ENCODE data around the gene MLLT3. TPM values are rescaled to one million over a fixed set of nuclear protein-coding genes. Genes with fewer than 3 reads are reported as not detected.
"Not testable (repeated sequence)": the region's sequence is repeated elsewhere in the genome, so short reads cannot be mapped to it uniquely, and the experiment has no call there.

MLLT3 gene
- 10 to 100 TPM; 42.5 to 49.2 TPM for total RNA-seq

DNA sequence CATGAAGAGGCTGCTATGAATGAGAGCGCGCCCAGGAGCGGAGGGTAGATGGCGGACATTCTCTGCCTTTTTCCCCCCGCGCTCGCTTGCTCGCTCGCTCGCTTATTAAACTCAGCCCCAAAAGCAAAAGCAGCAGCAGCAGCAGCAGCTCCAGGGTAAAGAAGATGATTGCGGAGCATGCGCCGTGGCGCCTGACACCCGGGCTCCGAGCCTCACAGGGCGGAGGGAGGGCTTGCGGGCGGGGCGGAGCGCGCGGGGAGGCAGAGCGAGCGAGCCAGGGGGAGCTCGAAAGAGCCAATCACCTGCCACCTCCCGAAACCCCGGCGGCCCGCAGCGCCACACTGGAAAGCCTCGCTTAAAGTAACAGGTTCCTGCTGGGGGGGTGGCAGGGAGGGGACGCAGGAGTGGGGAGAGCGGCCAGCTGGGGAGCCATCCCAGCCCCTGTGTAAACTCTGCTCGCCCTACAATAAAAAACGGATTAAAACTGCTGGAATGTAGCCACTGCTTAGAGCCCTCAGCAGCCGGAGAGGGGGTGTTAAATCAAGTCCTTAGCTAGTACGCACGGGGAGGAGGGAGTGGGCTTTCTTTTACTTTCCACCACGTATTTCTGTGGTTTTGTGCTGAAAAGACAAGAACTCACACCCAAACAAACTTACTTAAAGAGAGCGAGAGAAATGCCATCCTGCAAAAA, at the start of gene MLLT3:
Gene MLLT3 (minus strand): TSS at position 170 of the 691 bp plus-strand sequence.
- ATAC-seq (peak; percentile 86), DNase-seq (peak; percentile 98)
- Mint-ChIP-seq H3K4me3 (peak within 1 kb of the TSS; percentile 98), H3K27ac (peak within 1 kb of the TSS; percentile 99), H3K27me3 (no peaks in the 10 kb centered on the region), H3K9me3 (ENCODE audit: low read depth) (no peaks in the 10 kb centered on the region), H3K36me3 (ENCODE audit: low read depth) (peaks cover 15% of the 10 kb centered on the region), H3K4me1 (peaks cover 36% of the 10 kb centered on the region)
- intact Hi-C loops (cut with DNase I, micrococcal nuclease): loop anchor here (1.0 to 10.0 kb wide), 18 partner anchors 60 to 696 kb away; partner anchors contain the start of genes FOCAD (in 2 of the 2) and HACD4 (in 2 of the 2)
- ChIA-PET CTCF (interaction anchor here (0.6 to 6.2 kb wide), 18 partner anchors 10 to 1151 kb away, joined by 3 to 74 read pairs (median 4); partner anchors contain the start of gene FOCAD), POLR2A (interaction anchor here (0.6 to 1.9 kb wide), 16 partner anchors 14 to 408 kb away, joined by 3 to 26 read pairs (median 4); partner anchors contain the start of gene FOCAD)

DNA sequence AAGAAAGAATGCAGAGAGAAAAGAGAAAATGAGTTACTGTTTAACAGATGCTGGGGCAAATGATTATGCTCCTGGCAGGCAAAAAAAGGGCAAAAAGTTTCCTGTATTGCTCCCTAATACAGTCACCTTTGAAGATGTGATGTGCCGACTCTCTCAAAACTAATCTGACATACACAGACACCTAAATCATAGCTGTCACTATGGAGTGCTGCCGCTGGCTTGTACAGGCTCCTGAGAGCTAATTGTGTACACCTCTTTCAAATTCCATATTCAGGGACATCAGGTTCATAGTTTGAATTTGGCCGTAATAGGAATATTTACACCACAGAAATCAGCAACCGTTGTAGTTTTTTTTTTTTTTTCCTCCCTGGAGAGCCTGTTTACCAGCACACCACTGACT, 49.3 kb upstream of the MLLT3 start:
- no peak overlapping the region for H3K27ac Mint-ChIP-seq
- CTCF ChIA-PET: interaction anchor here (0.7 to 1.1 kb wide), 4 partner anchors 47 to 459 kb away, joined by 3 read pairs; partner anchors contain the start of gene MLLT3

DNA sequence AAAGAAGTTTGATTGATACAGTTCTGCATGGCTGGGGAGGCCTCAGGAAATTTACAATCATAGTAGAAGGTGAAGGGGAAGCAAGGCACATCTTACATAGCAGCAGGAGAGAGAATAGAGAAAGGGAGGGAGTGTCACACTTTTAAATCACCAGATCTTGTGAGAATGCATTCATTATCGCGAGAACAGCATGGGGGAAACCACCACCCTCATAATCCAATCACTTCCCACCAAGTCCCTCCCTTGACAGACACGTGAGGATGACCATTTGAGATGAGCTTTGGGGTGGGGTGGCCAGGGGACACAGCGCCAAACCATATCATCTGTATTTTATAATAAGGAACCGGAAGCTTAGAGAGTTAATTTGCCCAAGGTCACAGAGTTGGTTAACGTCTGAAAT, 48.1 kb upstream of the MLLT3 start:
- Mint-ChIP-seq H3K4me3 (no peak overlapping the region), H3K9me3 (ENCODE audit: low read depth) (no peaks in the 10 kb centered on the region), H3K27me3 (no peaks in the 10 kb centered on the region), H3K4me1 (no peaks in the 10 kb centered on the region), H3K27ac (no peak overlapping the region), H3K36me3 (ENCODE audit: low read depth) (no peaks in the 10 kb centered on the region)
- CTCF ChIA-PET: no interaction called here
- ATAC-seq (no peak), DNase-seq (no peak)
- intact Hi-C loops (cut with DNase I, micrococcal nuclease): no loop called here
- POLR2A ChIA-PET: interaction anchor here (0.8 kb wide), 1 partner anchor 295 kb away, joined by 3 read pairs; no protein-coding TSS in a partner anchor

More for the DNA sequence above, 49.3 kb upstream of the MLLT3 start:
- H3K4me3 Mint-ChIP-seq: no peak overlapping the region
- H3K36me3 Mint-ChIP-seq (ENCODE audit: low read depth): no peaks in the 10 kb centered on the region
- no peaks in the 10 kb centered on the region for H3K9me3 Mint-ChIP-seq (ENCODE audit: low read depth)
- POLR2A ChIA-PET: no interaction called here
- H3K4me1 Mint-ChIP-seq: no peaks in the 10 kb centered on the region
- DNase-seq (no peak), ATAC-seq (no peak)
- intact Hi-C loops (cut with DNase I, micrococcal nuclease): no loop called here
- no peaks in the 10 kb centered on the region for H3K27me3 Mint-ChIP-seq

DNA sequence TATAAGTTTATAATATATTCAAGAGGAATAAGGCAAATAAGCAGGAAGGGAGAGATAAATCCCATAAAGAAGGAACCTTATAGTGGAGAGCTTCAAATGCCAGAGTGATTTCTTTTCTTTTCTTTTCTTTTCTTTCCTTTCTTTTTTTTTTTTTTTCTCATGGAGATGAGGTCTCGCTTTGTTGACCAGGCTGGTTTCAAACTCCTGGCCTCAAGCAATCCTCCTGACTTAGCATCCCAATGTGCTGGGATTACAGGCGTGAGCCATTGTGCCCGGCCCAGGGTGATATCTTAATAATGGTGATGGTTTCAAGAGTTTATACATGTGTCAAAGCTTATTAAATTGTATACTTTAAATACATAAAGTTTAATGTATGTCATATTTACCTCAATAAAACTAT, 42.2 kb upstream of the MLLT3 start:
- Mint-ChIP-seq H3K27me3 (no peaks in the 10 kb centered on the region), H3K9me3 (ENCODE audit: low read depth) (no peaks in the 10 kb centered on the region), H3K4me3 (no peak overlapping the region), H3K27ac (no peak overlapping the region), H3K4me1 (no peaks in the 10 kb centered on the region), H3K36me3 (ENCODE audit: low read depth) (no peaks in the 10 kb centered on the region)
- intact Hi-C loops (cut with DNase I, micrococcal nuclease): loop anchor here in 1 of 2 experiments (5.0 kb wide), 1 partner anchor 48 kb away; no protein-coding TSS in a partner anchor
- no peak for ATAC-seq
- CTCF ChIA-PET: interaction anchor here (0.5 to 0.6 kb wide), 2 partner anchors 126 to 1350 kb away, joined by 3 read pairs; no protein-coding TSS in a partner anchor
- POLR2A ChIA-PET: no interaction called here
- DNase-seq: no peak

DNA sequence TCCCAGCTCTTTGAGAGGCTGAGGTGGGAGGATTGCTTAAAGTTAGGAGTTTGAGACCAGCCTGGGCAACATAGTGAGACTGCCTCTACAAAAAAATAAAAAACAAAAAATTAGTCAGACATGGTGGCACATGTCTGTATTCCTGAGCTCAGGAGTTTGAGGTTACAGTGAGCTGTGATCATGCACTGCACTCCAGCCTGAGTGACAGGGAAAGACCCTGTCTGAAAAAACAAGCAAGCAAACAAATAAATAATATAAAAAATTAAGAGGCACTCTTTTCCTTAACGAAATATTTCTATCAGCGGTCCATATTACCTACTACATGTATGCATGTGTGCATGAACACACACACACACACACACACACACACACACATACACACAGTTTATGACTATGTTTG, 40.8 kb upstream of the MLLT3 start:
- ChIA-PET CTCF (no interaction called here), POLR2A (interaction anchor here (0.6 kb wide), 1 partner anchor 181 kb away, joined by 3 read pairs; no protein-coding TSS in a partner anchor)
- intact Hi-C loops (cut with DNase I, micrococcal nuclease): loop anchor here in 1 of 2 experiments (5.0 kb wide), 1 partner anchor 49 kb away; no protein-coding TSS in a partner anchor

DNA sequence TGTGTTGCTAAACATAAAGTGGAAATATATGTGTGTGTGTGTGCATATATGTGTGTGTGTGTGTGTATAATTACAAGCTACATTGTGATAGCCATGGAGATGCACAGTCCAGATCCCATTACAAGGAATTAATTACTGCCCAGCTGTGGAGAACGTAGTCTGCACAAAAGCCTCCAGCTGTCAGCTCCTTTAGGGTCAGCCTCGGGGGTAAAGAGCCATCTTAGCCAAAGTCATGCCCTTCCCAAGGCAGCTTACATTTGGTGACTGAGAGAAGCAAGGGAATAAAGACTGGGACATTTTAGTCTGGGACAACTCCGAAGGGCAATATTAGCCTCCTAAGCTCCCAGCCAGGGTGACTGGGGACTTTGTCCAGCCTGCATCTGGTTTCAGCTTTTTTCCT, 39.9 kb upstream of the MLLT3 start:
- DNase-seq (no peak), ATAC-seq (no peak)
- ChIA-PET POLR2A (no interaction called here), CTCF (interaction anchor here (0.6 to 0.7 kb wide), 3 partner anchors 23 to 682 kb away, joined by 3 read pairs; no protein-coding TSS in a partner anchor)
- H3K36me3 Mint-ChIP-seq (ENCODE audit: low read depth): no peaks in the 10 kb centered on the region
- H3K9me3 Mint-ChIP-seq (ENCODE audit: low read depth): no peaks in the 10 kb centered on the region
- intact Hi-C loops (cut with DNase I, micrococcal nuclease): loop anchor here in 1 of 2 experiments (5.0 kb wide), 1 partner anchor 50 kb away; no protein-coding TSS in a partner anchor
- H3K27ac Mint-ChIP-seq: no peak overlapping the region
- H3K4me3 Mint-ChIP-seq: no peak overlapping the region
- no peaks in the 10 kb centered on the region for H3K4me1 Mint-ChIP-seq
- H3K27me3 Mint-ChIP-seq: no peaks in the 10 kb centered on the region

More for the DNA sequence above, 40.8 kb upstream of the MLLT3 start:
- DNase-seq: no peak
- Mint-ChIP-seq H3K9me3 (ENCODE audit: low read depth) (no peaks in the 10 kb centered on the region), H3K4me1 (no peaks in the 10 kb centered on the region), H3K36me3 (ENCODE audit: low read depth) (no peaks in the 10 kb centered on the region), H3K27ac (no peak overlapping the region), H3K4me3 (no peak overlapping the region), H3K27me3 (no peaks in the 10 kb centered on the region)
- no peak for ATAC-seq

DNA sequence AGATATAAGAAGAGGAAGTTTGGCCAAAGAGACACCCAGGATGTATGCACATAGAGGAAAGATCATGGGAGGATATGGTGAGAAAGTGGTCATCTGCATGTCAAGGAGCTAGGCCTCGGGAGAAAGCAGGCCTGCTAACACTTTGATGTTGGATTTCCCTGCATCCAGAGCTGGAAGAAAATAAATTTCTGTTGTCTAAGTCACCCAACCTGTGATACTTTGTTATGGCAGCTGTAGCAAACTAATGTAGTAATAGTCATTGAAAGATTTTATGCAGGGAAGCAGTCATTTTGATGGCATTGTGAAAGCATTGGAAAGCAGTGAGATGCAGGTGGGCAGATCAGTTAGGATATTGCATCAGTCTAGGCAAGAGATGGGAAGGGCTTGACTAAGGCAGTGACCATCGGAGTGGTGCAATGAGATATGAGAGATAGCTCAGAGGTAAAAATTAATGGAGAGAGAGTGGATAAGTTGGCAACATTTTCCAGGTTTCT, 37.2 kb upstream of the MLLT3 start:
- Mint-ChIP-seq H3K9me3 (ENCODE audit: low read depth) (no peaks in the 10 kb centered on the region), H3K27me3 (no peaks in the 10 kb centered on the region), H3K27ac (no peak overlapping the region), H3K4me3 (no peak overlapping the region), H3K4me1 (no peaks in the 10 kb centered on the region), H3K36me3 (ENCODE audit: low read depth) (no peaks in the 10 kb centered on the region)
- DNase-seq: no peak
- ATAC-seq: no peak
- ChIA-PET POLR2A (interaction anchor here (1.5 kb wide), 1 partner anchor 25 kb away, joined by 7 read pairs; the partner anchor contains the start of gene FOCAD), CTCF (no interaction called here)
- intact Hi-C loops (cut with DNase I, micrococcal nuclease): no loop called here

DNA sequence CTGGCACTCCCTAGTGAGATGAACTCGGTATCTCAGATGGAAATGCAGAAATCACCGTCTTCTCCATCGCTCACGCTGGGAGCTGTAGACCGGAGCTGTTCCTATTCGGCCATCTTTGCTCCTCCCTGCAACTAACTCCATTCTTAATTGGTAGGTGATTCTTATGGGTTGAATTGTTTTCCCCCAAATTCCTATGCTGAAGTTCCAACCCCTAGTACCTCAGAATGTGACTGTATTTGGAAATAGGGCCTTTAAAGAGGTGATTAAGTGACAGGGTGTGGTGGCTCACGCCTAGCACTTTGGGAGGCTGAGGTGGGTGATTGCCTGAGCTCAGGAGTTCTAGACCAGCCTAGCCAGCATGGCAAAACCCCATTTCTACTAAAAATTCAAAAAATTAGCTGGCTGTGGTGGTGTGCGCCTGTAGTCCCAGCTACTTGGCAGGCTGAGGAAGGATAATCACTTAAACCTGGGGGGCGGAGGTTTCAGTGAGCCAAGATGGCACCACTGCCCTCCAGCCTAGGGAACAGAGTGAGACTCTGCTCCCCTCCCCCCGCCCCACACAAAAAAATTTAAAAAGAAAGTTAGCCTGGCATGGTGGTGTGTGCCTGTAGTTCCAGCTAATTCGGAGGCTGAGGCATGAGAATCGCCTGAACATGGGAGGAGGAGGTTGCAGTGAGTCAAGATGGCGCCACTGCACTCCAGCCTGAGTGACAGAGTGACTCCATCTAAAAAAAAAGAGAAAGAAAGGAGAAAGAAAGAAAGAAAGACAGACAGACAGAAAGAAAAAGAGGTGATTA, 36.6 kb upstream of the MLLT3 start:
- no peaks in the 10 kb centered on the region for H3K36me3 Mint-ChIP-seq (ENCODE audit: low read depth)
- DNase-seq (peak; percentile 18), ATAC-seq (peak; percentile 39)
- H3K4me3 Mint-ChIP-seq: no peak overlapping the region
- intact Hi-C loops (cut with DNase I, micrococcal nuclease): no loop called here
- CTCF ChIA-PET: interaction anchor here (0.6 to 0.7 kb wide), 2 partner anchors 34 to 42 kb away, joined by 3 read pairs; no protein-coding TSS in a partner anchor
- H3K27ac Mint-ChIP-seq: peak overlapping the region; percentile 76
- no peaks in the 10 kb centered on the region for H3K9me3 Mint-ChIP-seq (ENCODE audit: low read depth)
- POLR2A ChIA-PET: interaction anchor here (0.8 to 1.5 kb wide), 2 partner anchors 25 kb away, joined by 3 to 7 read pairs; partner anchors contain the start of gene FOCAD
- no peaks in the 10 kb centered on the region for H3K4me1 Mint-ChIP-seq
- H3K27me3 Mint-ChIP-seq: no peaks in the 10 kb centered on the region

DNA sequence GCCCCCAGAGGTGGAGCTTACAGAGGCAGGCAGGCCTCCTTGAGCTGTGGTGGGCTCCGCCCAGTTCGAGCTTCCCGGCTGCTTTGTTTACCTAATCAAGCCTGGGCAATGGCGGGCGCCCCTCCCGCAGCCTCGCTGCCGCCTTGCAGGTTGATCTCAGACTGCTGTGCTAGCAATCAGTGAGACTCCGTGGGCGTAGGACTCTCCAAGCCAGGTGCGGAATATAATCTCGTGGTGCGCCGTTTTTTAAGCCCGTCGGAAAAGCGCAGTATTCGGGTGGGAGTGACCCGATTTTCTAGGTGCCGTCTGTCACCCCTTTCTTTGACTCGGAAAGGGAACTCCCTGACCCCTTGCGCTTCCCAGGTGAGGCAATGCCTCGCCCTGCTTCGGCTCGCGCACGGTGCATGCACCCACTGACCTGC, 36.0 kb upstream of the MLLT3 start:
- peak overlapping the region; percentile 76 for H3K27ac Mint-ChIP-seq
- intact Hi-C loops (cut with DNase I, micrococcal nuclease); H3K9me3 Mint-ChIP-seq (ENCODE audit: low read depth); H3K36me3 Mint-ChIP-seq (ENCODE audit: low read depth); ATAC-seq; H3K4me1 Mint-ChIP-seq; H3K4me3 Mint-ChIP-seq; H3K27me3 Mint-ChIP-seq: not testable (repeated sequence)
- CTCF ChIA-PET: interaction anchor here (0.6 to 0.7 kb wide), 2 partner anchors 33 to 42 kb away, joined by 3 read pairs; no protein-coding TSS in a partner anchor
- POLR2A ChIA-PET: interaction anchor here (0.8 kb wide), 1 partner anchor 26 kb away, joined by 3 read pairs; the partner anchor contains the start of gene FOCAD
- DNase-seq: peak; percentile 50

DNA sequence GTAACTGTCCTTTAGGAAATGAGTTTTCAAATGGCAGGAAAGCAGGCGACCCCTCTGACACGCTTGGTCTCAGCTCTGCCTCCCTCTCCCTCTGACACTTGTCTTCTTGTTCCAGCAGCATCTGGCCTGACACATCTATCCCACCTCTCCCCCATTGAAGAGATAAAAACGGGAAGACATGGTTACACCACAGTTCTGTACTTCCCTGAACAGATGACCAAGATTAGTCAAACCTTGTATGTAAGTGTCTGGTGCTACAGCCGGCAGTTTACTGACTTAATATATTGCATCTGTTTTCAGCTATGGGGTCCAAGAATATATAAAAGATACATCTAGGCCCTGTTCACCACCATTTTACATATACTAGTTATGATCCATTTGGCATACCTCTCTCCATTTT, 29.6 kb upstream of the MLLT3 start:
- ChIA-PET CTCF (interaction anchor here (0.9 kb wide), 1 partner anchor 415 kb away, joined by 3 read pairs; no protein-coding TSS in a partner anchor), POLR2A (interaction anchor here (0.7 kb wide), 1 partner anchor 33 kb away, joined by 3 read pairs; no protein-coding TSS in a partner anchor)
- ATAC-seq (no peak), DNase-seq (no peak)
- Mint-ChIP-seq H3K27me3 (peaks cover 2% of the 10 kb centered on the region), H3K4me1 (no peaks in the 10 kb centered on the region), H3K36me3 (ENCODE audit: low read depth) (no peaks in the 10 kb centered on the region), H3K27ac (no peak overlapping the region), H3K4me3 (no peak overlapping the region), H3K9me3 (ENCODE audit: low read depth) (no peaks in the 10 kb centered on the region)
- intact Hi-C loops (cut with DNase I, micrococcal nuclease): no loop called here

Measured in activated CD4-positive, alpha-beta T cell treated with anti-CD3 and anti-CD28 coated beads for 36 hours (primary cell).